HG02798 (cell line): ENCODE results near the gene USP24.

Source experiments
- ATAC-seq: cut with Tn5 transposase; IDR thresholded peaks from one replicate; pipeline ENCODE4 v1.9.1; 2021; ENCODE audit warnings: mild to moderate bottlenecking; ENCODE audit not compliant: unreplicated experiment, poor library complexity

The USP24 gene

GRCh38 chr1:55059302-55060132 lies 155.6 kb downstream of the USP24 start:
- no peak for ATAC-seq

- ATAC-seq = no peak
These were observed 157.2 kb downstream of the USP24 start for GRCh38 chr1:55057956-55058298.

- no peak for ATAC-seq
These were observed 157.8 kb downstream of the USP24 start for GRCh38 chr1:55057270-55057955.

GRCh38 chr1:55056632-55056992 lies 158.6 kb downstream of the USP24 start:
- no peak for ATAC-seq

- ATAC-seq = no peak
These were observed 159.1 kb downstream of the USP24 start for GRCh38 chr1:55055951-55056631.

GRCh38 chr1:55055084-55055882 lies 159.9 kb downstream of the USP24 start:
- no peak for ATAC-seq

- ATAC-seq = no peak
These were observed 160.8 kb downstream of the USP24 start for GRCh38 chr1:55054396-55054795.

GRCh38 chr1:55053265-55053954 lies 161.8 kb downstream of the USP24 start:
- ATAC-seq = no peak

- ATAC-seq = no peak
These were observed 162.7 kb downstream of the USP24 start for GRCh38 chr1:55052221-55053142.

- ATAC-seq = no peak
These were observed 163.5 kb downstream of the USP24 start for GRCh38 chr1:55051621-55052020.

GRCh38 chr1:55051169-55051568 lies 164.0 kb downstream of the USP24 start:
- no peak for ATAC-seq

- no peak for ATAC-seq
These were observed 164.9 kb downstream of the USP24 start for GRCh38 chr1:55050283-55050682.

- ATAC-seq = no peak
These were observed 165.3 kb downstream of the USP24 start for GRCh38 chr1:55049914-55050278.

GRCh38 chr1:55049271-55049913 lies 165.8 kb downstream of the USP24 start:
- ATAC-seq = no peak

GRCh38 chr1:55048453-55049270 lies 166.5 kb downstream of the USP24 start:
- ATAC-seq = no peak

GRCh38 chr1:55047611-55048010 lies 167.6 kb downstream of the USP24 start:
- ATAC-seq = no peak

GRCh38 chr1:55046871-55047270 lies 168.3 kb downstream of the USP24 start:
- ATAC-seq = no peak

- no peak for ATAC-seq
These were observed 169.7 kb downstream of the USP24 start for GRCh38 chr1:55045430-55045829.
